Fibroblast of pulmonary artery (primary cell): ENCODE measurements around the gene MFGE8.

Experiments used
- DNase-seq: peaks from one replicate; pipeline ENCODE4 v3.0.0-alpha.2; 2010; ENCODE audit warnings: low read depth
- H3K4me3 ChIP-seq: replicated peaks from 2 replicates; pipeline ENCODE4 v1.5.1; 2011; ENCODE audit warnings: low read depth, mild to moderate bottlenecking, control low read depth, low read length, moderate library complexity
- TF ChIP-seq, protein P1 (sequence below): IDR thresholded peaks from 2 replicates; pipeline ENCODE4 v1.5.1; 2011; ENCODE audit warnings: mild to moderate bottlenecking, control low read depth, low read length, inconsistent platforms; ENCODE audit errors: missing control alignments

MFGE8 gene

DNA sequence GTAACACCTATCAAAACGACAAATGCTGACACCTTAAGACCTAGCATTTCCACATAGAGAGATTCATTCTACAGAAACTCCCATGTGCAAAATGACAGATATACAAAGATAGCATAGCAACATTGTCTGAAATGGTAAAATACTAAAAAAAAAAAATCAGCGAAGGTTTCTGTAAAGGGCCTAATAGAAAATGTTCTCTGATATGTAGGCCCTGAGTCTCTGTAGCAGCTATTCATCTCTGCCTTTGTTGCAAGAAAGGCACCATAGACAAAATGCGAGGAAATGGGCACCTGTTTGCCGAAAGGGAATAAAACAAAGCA is 631 bp upstream of the MFGE8 start:
- no peak for DNase-seq
- peak overlapping the region; percentile 88 for H3K4me3 ChIP-seq
- TF ChIP-seq, protein P1, sequence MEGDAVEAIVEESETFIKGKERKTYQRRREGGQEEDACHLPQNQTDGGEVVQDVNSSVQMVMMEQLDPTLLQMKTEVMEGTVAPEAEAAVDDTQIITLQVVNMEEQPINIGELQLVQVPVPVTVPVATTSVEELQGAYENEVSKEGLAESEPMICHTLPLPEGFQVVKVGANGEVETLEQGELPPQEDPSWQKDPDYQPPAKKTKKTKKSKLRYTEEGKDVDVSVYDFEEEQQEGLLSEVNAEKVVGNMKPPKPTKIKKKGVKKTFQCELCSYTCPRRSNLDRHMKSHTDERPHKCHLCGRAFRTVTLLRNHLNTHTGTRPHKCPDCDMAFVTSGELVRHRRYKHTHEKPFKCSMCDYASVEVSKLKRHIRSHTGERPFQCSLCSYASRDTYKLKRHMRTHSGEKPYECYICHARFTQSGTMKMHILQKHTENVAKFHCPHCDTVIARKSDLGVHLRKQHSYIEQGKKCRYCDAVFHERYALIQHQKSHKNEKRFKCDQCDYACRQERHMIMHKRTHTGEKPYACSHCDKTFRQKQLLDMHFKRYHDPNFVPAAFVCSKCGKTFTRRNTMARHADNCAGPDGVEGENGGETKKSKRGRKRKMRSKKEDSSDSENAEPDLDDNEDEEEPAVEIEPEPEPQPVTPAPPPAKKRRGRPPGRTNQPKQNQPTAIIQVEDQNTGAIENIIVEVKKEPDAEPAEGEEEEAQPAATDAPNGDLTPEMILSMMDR, result no peak

DNA sequence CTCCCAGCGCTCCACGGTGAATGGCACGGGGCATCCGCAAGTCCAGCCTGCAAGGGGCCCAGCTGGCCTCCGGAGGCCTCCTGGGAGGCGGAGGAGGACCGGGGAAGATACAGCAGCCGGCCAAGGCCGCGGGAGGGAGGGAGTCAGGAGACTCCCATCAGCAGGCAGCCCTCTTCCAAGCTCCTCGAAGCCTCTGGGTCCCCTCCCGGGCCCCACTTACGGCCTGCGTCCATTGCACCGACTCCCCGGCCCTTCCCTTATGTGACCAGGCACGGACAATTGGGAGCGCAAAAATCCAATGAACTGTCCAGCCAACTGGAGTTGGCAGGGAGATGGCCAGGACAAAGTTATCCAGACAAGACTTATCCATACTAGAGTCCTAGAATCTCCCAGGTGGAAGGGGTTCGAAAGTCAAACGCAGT is 668 bp downstream of the MFGE8 start:
- TF ChIP-seq, protein P1, result no peak
- DNase-seq, result peak; percentile 62
- H3K4me3 ChIP-seq, result peak overlapping the region; percentile 88

DNA sequence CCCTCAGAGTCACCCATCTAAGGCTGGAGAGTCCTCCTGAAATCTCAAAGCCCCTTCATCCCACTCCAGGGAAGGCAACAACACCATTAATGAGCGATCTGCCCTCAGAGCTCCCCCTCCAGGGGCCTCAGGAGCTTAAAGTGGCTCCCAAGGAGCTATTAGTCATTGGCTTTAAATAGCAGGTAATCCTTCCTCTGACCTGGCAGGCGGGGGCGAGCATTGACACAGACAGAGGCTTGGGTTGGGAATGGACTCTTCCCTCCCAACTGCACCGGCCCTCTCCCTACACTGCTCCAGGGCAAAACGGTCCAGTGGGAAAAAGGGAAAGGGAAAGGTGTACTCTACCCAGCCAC is 1.4 kb downstream of the MFGE8 start:
- TF ChIP-seq, protein P1, result no peak
- H3K4me3 ChIP-seq, result peak overlapping the region; percentile 88
- no peak for DNase-seq

DNA sequence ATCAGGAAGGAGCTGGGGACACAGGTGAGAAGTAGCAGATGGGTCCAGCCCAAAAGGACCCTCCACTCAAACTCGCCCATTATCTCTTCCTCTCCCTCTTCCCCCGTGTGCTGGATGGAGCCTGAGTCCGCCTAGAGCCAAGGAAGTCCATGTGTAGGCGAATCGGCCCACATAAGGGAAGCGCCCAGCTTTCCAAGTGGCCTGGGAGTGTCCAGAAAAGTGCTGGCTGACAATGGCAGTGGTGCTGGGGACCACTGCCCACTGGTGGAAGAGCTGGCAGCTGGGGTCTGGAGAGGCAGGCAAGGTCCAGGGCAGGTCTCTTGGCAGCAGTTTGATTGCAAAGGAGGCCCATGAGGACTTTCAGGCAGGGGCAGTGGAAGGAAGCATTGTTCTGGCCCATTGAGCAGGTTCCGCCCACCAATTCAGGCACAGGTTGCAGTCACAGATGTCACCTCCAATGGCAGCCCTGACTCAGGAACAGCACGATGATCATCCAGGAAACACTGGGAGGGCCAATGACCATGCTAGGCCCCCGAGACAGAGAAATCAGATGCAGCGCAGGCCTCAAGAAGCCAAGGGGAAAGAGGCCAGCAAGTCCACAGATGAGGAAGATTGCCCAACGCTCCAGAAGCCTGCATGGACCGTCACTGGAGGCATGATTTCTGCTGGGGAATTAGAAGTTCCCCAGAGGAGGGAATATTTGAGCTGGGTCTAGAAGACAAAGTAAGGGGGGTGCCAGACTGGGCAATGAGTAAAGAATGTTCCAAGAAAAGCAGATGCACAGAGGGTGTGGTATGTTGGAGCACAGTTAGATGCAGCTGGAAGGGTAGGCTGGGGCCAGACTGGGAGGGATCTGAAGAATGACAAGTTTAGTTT is 3.0 kb downstream of the MFGE8 start:
- TF ChIP-seq, protein P1, result no peak
- H3K4me3 ChIP-seq, result no peak overlapping the region
- DNase-seq, result no peak

DNA sequence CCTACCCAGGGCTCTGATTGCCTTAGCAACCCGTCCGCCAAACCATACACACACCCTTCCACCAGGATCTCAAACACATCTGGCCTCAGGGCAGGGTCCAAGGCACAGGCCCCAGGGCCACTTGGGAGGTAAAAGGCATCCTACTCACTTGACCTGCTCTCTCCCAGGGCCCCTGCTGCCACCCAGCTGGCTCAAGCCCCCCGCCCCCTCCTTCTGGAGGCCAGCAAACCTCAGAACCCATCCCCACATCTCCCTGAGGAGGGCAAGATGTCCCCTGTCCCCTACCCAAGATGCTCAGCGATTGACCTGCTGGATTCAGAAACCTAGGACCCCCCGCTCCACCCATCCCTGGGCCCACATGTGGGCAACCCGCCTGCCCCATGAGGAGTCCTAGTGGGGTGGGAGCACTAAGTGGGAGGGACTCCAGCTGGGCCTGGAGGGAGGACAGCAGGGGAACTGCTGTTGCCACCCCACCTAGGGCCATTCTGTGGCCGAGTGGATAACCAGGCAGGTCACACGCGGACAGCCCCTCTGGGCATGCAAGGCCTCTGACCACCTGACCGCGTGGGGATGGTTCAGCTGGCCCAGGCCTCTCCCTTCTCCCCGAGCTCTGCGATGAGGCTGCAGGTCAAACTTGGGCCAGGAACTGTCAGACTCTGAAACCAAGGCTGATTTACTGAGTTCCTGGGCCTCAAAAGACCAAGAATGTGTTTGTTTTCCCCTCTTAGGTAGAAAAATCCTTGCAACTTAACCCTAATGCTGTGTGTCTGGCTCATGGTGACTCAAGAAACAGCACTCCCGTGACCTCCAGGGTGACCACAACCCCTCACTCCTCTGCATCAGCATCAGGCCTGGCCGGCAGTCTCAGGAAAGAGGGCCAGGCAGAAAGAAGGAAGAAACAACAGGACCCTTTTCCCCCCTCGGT is 4.2 kb downstream of the MFGE8 start:
- DNase-seq, result peak; percentile 43
- H3K4me3 ChIP-seq, result no peak overlapping the region
- TF ChIP-seq, protein P1, result no peak

DNA sequence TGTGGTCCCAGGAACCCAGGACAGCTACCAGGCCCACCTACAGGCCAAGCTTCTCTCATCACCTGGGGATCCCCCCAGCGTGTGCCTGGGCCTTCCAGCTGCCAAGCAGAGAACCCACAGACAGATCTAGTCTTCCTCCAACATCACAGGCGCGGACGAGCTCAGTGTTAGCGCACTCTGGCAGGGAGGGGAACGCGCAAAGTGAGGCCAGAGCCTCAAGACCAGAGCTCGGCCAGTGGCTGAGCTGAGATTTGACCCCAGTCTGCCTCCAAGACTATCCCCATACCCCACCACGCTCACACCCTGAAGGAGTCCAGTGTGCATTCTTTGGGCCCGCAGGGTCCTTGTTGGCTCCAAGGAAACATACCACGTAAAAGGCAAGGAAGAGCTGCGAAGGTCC is 5.1 kb downstream of the MFGE8 start:
- DNase-seq, result no peak
- TF ChIP-seq, protein P1, result no peak
- no peak overlapping the region for H3K4me3 ChIP-seq
